GM12864 (cell line): ENCODE results near the gene TRPM1.

Experiments
- DNase-seq: peaks from one replicate; pipeline ENCODE4 v3.0.0-alpha.2; 2011; ENCODE audit warnings: low read depth
- H3K4me3 ChIP-seq: 2 replicates; pipeline ENCODE4 v1.5.1; 2011; ENCODE audit warnings: mild to moderate bottlenecking, low read depth, low read length, control low read depth
- CTCF ChIP-seq: IDR thresholded peaks from 2 replicates; pipeline ENCODE4 v1.5.1; 2011; ENCODE audit warnings: low read depth, mild to moderate bottlenecking, moderate library complexity, low read length, control low read depth, inconsistent platforms; ENCODE audit errors: missing control alignments

TRPM1 gene

GRCh38 chr15:31078471-31078870, 23.1 kb downstream of the TRPM1 start:
- H3K4me3 ChIP-seq, result no peak overlapping the region
- TF ChIP-seq CTCF, result no peak
- no peak for DNase-seq

GRCh38 chr15:31077941-31078340, 23.6 kb downstream of the TRPM1 start:
- no peak for DNase-seq
- no peak for TF ChIP-seq CTCF
- no peak overlapping the region for H3K4me3 ChIP-seq

GRCh38 chr15:31077181-31077580, 24.3 kb downstream of the TRPM1 start:
- no peak overlapping the region for H3K4me3 ChIP-seq
- TF ChIP-seq CTCF, result no peak
- no peak for DNase-seq

GRCh38 chr15:31074321-31074720, 27.2 kb downstream of the TRPM1 start:
- H3K4me3 ChIP-seq, result no peak overlapping the region
- DNase-seq, result no peak
- no peak for TF ChIP-seq CTCF

- no peak for DNase-seq
- no peak overlapping the region for H3K4me3 ChIP-seq
- no peak for TF ChIP-seq CTCF
Observed at GRCh38 chr15:31070867-31071266, 30.7 kb downstream of the TRPM1 start.

- DNase-seq, result no peak
- no peak for TF ChIP-seq CTCF
- H3K4me3 ChIP-seq, result no peak overlapping the region
Observed at GRCh38 chr15:31069360-31070000, 32.0 kb downstream of the TRPM1 start.

GRCh38 chr15:31067890-31068603, 33.5 kb downstream of the TRPM1 start:
- no peak for DNase-seq
- TF ChIP-seq CTCF, result no peak
- H3K4me3 ChIP-seq, result no peak overlapping the region
